Measurements from ENCODE around the gene ZNF384.

Gene ZNF384

GRCh38 chr12:6618483-6619225 is 70.5 kb downstream of the ZNF384 start:
- no peak for DNase-seq
